ENCODE measurements around the gene TFDP2. TPM values are rescaled to one million over a fixed set of nuclear protein-coding genes. Genes with fewer than 3 reads are reported as not detected.

Gene TFDP2
- total RNA-seq, 4 donors from 2014 or later, result 18.2 to 286 (median 64.4) TPM

- H3K9me3 ChIP-seq, result no peaks in the 10 kb centered on the region
- no peak for DNase-seq
- no peak overlapping the region for H3K4me3 ChIP-seq
- TF ChIP-seq CTCF (IDR thresholded peaks at IDR 0.05), result no peak
- no peak for TF ChIP-seq POLR2A (IDR thresholded peaks at IDR 0.05)
- intact Hi-C loops (cut with DNase I; ENCODE audit: low total_unique reads), result no loop called here
- no peak overlapping the region for H3K27ac ChIP-seq
- no peaks in the 10 kb centered on the region for H3K36me3 ChIP-seq
- peaks cover 0 to 6% of the 10 kb centered on the region in 2 donors for H3K4me1 ChIP-seq
- H3K27me3 ChIP-seq, result no peaks in the 10 kb centered on the region
Measured at GRCh38 chr3:142031575-142031974, 117.8 kb downstream of the TFDP2 start.

GRCh38 chr3:142029791-142030190, 119.6 kb downstream of the TFDP2 start:
- H3K27ac ChIP-seq, result peak overlapping the region; percentile 2 to 55
- no peaks in the 10 kb centered on the region for H3K9me3 ChIP-seq

GRCh38 chr3:142029052-142029642, 120.2 kb downstream of the TFDP2 start:
- H3K9me3 ChIP-seq, result no peaks in the 10 kb centered on the region
- peaks cover 0 to 6% of the 10 kb centered on the region in 2 donors for H3K4me1 ChIP-seq
- DNase-seq, result no peak
- H3K27me3 ChIP-seq, result no peaks in the 10 kb centered on the region
- peak overlapping the region; percentile 2 to 55 for H3K27ac ChIP-seq
- no peak overlapping the region for H3K4me3 ChIP-seq
- intact Hi-C loops (cut with DNase I; ENCODE audit: low total_unique reads), result no loop called here
- no peaks in the 10 kb centered on the region for H3K36me3 ChIP-seq
- TF ChIP-seq CTCF (IDR thresholded peaks at IDR 0.05), result no peak
- TF ChIP-seq POLR2A (IDR thresholded peaks at IDR 0.05), result no peak

More at GRCh38 chr3:142029791-142030190, 119.6 kb downstream of the TFDP2 start:
- intact Hi-C loops (cut with DNase I; ENCODE audit: low total_unique reads), result no loop called here
- H3K4me1 ChIP-seq, result peaks cover 0 to 6% of the 10 kb centered on the region in 2 donors
- no peaks in the 10 kb centered on the region for H3K36me3 ChIP-seq
- no peak for DNase-seq
- no peaks in the 10 kb centered on the region for H3K27me3 ChIP-seq
- H3K4me3 ChIP-seq, result no peak overlapping the region
- TF ChIP-seq POLR2A (IDR thresholded peaks at IDR 0.05) (no peak), CTCF (IDR thresholded peaks at IDR 0.05) (no peak)

GRCh38 chr3:142028243-142028777, 121.0 kb downstream of the TFDP2 start:
- H3K27ac ChIP-seq, result peak overlapping the region; percentile 31 to 55
- peak overlapping the region; percentile 19 to 35 for H3K4me3 ChIP-seq
- DNase-seq, result peak in 1 of 2 donors; percentile 34
- H3K4me1 ChIP-seq, result peaks cover 0 to 6% of the 10 kb centered on the region in 2 donors
- no peaks in the 10 kb centered on the region for H3K9me3 ChIP-seq
- H3K27me3 ChIP-seq, result no peaks in the 10 kb centered on the region
- no peaks in the 10 kb centered on the region for H3K36me3 ChIP-seq
- intact Hi-C loops (cut with DNase I; ENCODE audit: low total_unique reads), result no loop called here
- peak in 1 of 4 experiments; percentile 29 for TF ChIP-seq CTCF (IDR thresholded peaks at IDR 0.05)
- no peak for TF ChIP-seq POLR2A (IDR thresholded peaks at IDR 0.05)

GRCh38 chr3:142027735-142028134, 121.6 kb downstream of the TFDP2 start:
- intact Hi-C loops (cut with DNase I; ENCODE audit: low total_unique reads), result no loop called here
- H3K4me1 ChIP-seq, result peaks cover 0 to 6% of the 10 kb centered on the region in 2 donors
- H3K27me3 ChIP-seq, result no peaks in the 10 kb centered on the region
- H3K27ac ChIP-seq, result peak overlapping the region; percentile 31 to 55
- H3K4me3 ChIP-seq, result peak overlapping the region; percentile 19 to 35
- DNase-seq, result no peak
- H3K36me3 ChIP-seq, result no peaks in the 10 kb centered on the region
- TF ChIP-seq CTCF (IDR thresholded peaks at IDR 0.05) (no peak), POLR2A (IDR thresholded peaks at IDR 0.05) (no peak)
- no peaks in the 10 kb centered on the region for H3K9me3 ChIP-seq
